ENCODE data around the gene RIPPLY3.

GRCh38 chr21:36966066-36966820 lies 40.3 kb upstream of the RIPPLY3 start, which contains the start of gene HLCS:
- TF ChIP-seq CTCF (IDR thresholded peaks at IDR 0.05) (peak in 1 of 3 donors; percentile 22), POLR2A (IDR thresholded peaks at IDR 0.05) (no peak), EP300 (IDR thresholded peaks at IDR 0.05) (no peak)
